Activated naive CD4-positive, alpha-beta T cell treated with anti-CD3 and anti-CD28 coated beads for 36 hours (primary cell): ENCODE results near the gene PALB2. TPM values are rescaled to one million over a fixed set of nuclear protein-coding genes. Genes with fewer than 3 reads are reported as not detected.

Experiments used
- CTCF ChIA-PET: fragments of 350-600 bp; sonication (Branson Sonifier 250); formaldehyde crosslinking; loops from one replicate; lab custom pipeline; 2021; ENCODE audit warnings: antibody characterized with exemption; lab: Charles Lee
- DNase-seq: peaks from one replicate; pipeline ENCODE4 v3.0.0-alpha.2; 2020
- H3K27ac Mint-ChIP-seq: one replicate; pipeline ENCODE4 v1.8.0; 2021; ENCODE audit warnings: mild to moderate bottlenecking, mixed read lengths
- H3K27me3 Mint-ChIP-seq: one replicate; pipeline ENCODE4 v1.8.0; 2021; ENCODE audit warnings: low read depth, mixed read lengths
- H3K36me3 Mint-ChIP-seq: one replicate; pipeline ENCODE4 v1.8.0; 2021; ENCODE audit warnings: low read depth, mixed read lengths
- H3K4me1 Mint-ChIP-seq: one replicate; pipeline ENCODE4 v1.8.0; 2021; ENCODE audit warnings: low read depth, mixed read lengths
- H3K4me3 Mint-ChIP-seq: one replicate; pipeline ENCODE4 v1.8.0; 2021; ENCODE audit warnings: mild to moderate bottlenecking, moderate library complexity, mixed read lengths
- H3K9me3 Mint-ChIP-seq: one replicate; pipeline ENCODE4 v1.8.0; 2021; ENCODE audit warnings: mixed read lengths
- intact Hi-C: fragments of 100-400 bp; cut with micrococcal nuclease; formaldehyde crosslinking; loops from one replicate; pipeline ENCODE4 v1.15.1; 2023
- total RNA-seq, 2 experiments: library from RNA; stranded (reverse); gene quantifications; one replicate each; pipeline ENCODE4 v1.2.3, GENCODE V29; 2021

The PALB2 gene
- total RNA-seq, 2 experiments from 2014 or later = 17.8 to 18.1 TPM

DNA sequence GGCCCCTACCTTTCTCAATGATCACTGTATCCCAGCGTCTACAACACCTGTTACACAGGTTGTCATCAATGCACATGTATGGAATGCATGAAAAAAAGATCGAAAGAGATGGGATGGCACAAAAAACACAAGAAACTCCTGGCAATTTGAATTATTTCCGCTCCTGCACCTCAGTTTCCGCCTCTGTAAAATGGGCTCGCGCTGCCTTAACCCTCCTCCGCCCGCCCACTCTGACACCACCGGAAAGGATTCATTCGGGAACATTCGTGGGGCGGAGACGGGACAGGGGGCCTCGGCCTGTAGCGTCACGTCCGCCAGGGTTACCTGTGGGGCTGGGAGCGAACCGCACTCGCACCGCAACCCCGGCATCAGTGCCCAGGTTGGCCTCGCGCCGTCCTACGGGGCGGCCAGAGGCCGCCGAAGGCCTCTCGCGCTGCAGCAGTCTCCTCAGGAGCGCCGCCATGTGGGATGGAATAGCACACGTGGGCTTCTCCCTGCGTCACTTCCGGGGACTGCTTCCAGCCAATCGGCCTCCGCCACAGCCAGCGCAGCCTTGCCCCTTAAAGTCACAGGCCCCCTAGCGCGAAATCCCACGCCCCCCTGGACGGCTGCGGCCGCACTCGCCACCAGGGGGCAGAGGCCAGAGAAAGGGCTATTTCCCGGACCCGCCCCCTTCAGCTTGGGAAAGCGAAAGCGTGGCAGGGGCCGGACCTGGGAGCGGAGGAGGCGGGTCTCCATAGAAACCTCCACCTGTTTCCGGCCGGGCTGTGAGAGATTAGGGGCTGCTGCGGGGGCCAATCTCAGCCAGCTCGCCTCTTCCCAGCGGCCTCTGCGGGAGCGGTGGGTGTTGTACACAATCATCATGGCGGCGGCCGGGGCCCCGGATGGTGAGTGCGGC is 84.0 kb downstream of the PALB2 start, which contains the start of the genes EARS2 and UBFD1:
Gene EARS2, minus strand, starts transcription at position 470 of the 898 bp plus-strand sequence. Its CDS starts 7 bp downstream, at position 463.
Gene UBFD1, plus strand, starts transcription at position 847 of the 898 bp plus-strand sequence. Its CDS starts 16 bp downstream, at position 863.
- Mint-ChIP-seq H3K27ac (peak within 1 kb of the TSS; percentile 85), H3K4me1 (peaks cover 47% of the 10 kb centered on the region), H3K27me3 (no peaks in the 10 kb centered on the region), H3K4me3 (peak within 1 kb of the TSS; percentile 89), H3K9me3 (no peaks in the 10 kb centered on the region), H3K36me3 (peaks cover 4% of the 10 kb centered on the region)
- CTCF ChIA-PET = interaction anchor here (0.8 to 1.8 kb wide), 2 partner anchors 40 to 58 kb away, joined by 4 to 8 read pairs; partner anchors contain the start of gene NDUFAB1
- DNase-seq = peak; percentile 97
- intact Hi-C loops = loop anchor here (1.0 to 10.0 kb wide), 9 partner anchors 39 to 1108 kb away; partner anchors contain the start of genes COG7, DCTN5, GGA2 and NDUFAB1

DNA sequence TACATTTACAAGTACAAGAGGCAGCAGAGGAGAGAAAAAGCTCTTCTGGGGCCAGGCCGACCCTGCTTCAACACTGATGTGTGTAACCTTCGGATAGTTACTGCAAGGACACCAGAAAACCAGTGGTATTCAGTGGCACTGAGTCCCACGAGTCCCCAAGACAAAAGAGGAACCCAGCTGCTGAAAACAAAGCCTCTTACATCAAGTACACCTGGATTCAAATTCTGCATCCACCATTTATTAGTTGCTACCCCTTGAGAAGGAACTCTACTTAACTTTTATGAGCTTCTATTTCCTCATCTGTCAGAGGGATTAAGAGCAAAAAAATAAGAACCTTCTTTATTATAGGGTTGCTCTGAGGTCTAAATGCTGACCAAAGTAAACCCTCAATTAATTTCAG is 86.6 kb downstream of the PALB2 start:
- no peak overlapping the region for H3K27ac Mint-ChIP-seq
- CTCF ChIA-PET = interaction anchor here (0.6 to 1.9 kb wide), 4 partner anchors 14 to 512 kb away, joined by 3 to 5 read pairs (median 4); partner anchors contain the start of gene NDUFAB1
- H3K4me1 Mint-ChIP-seq = peaks cover 36% of the 10 kb centered on the region
- no peak overlapping the region for H3K4me3 Mint-ChIP-seq
- DNase-seq = no peak
- peaks cover 16% of the 10 kb centered on the region for H3K36me3 Mint-ChIP-seq
- intact Hi-C loops = loop anchor here (10.0 kb wide), 1 partner anchor 1110 kb away; no protein-coding TSS in a partner anchor
- no peaks in the 10 kb centered on the region for H3K9me3 Mint-ChIP-seq
- no peaks in the 10 kb centered on the region for H3K27me3 Mint-ChIP-seq

Other genes starting within 250 kb of the PALB2 start
- 10 to 100 TPM; 16.4 to 16.9 TPM for gene COG7, start 188.1 kb downstream of the PALB2 start, total RNA-seq
- gene GGA2, start 130.8 kb downstream of the PALB2 start, total RNA-seq = 10 to 100 TPM; 53.0 to 62.7 TPM
- 10 to 100 TPM; 23.7 to 25.1 TPM for gene EARS2, start 84.0 kb downstream of the PALB2 start, total RNA-seq
- 10 to 100 TPM; 52.3 to 54.6 TPM for gene UBFD1, start 83.6 kb downstream of the PALB2 start, total RNA-seq
- 100 to 1,000 TPM; 163 to 170 TPM for gene NDUFAB1, start 45.0 kb downstream of the PALB2 start, total RNA-seq
- gene DCTN5, start 156 bp upstream of the PALB2 start, total RNA-seq = 10 to 100 TPM; 57.5 to 60.7 TPM
- 10 to 100 TPM; 91.8 to 98.0 TPM for gene PLK1, start 37.6 kb upstream of the PALB2 start, total RNA-seq
- not detected for gene ERN2, start 71.9 kb upstream of the PALB2 start, total RNA-seq
- gene CHP2, start 113.7 kb upstream of the PALB2 start, total RNA-seq = not detected
- 10 to 100 TPM; 37.1 to 38.9 TPM for gene PRKCB, start 194.7 kb upstream of the PALB2 start, total RNA-seq